HFF-Myc (cell line): ENCODE measurements around the gene PLK2.

ENCODE experiments used
- DNase-seq: peaks from one replicate; pipeline ENCODE4 v3.0.0-alpha.2; 2011; ENCODE audit warnings: low read depth; ENCODE audit errors: extremely low read depth
- H3K4me3 ChIP-seq: replicated peaks from 2 replicates; pipeline ENCODE4 v1.5.1; 2011; ENCODE audit warnings: low read depth, mild to moderate bottlenecking, control low read depth, low read length
- CTCF ChIP-seq: IDR thresholded peaks from 2 replicates; pipeline ENCODE4 v1.5.1; 2012; ENCODE audit warnings: mild to moderate bottlenecking, low read depth, low read length, control low read depth; ENCODE audit errors: missing control alignments

The PLK2 gene

GRCh38 chr5:58457050-58457449 is 2.8 kb downstream of the PLK2 start:
- H3K4me3 ChIP-seq = peak overlapping the region; percentile 72
- no peak for TF ChIP-seq CTCF
- no peak for DNase-seq

- H3K4me3 ChIP-seq = peak overlapping the region; percentile 72
Measured at GRCh38 chr5:58456486-58456885, 3.4 kb downstream of the PLK2 start.

GRCh38 chr5:58456026-58456425 is 3.9 kb downstream of the PLK2 start:
- H3K4me3 ChIP-seq = peak overlapping the region; percentile 72
- DNase-seq = no peak
- no peak for TF ChIP-seq CTCF

More at GRCh38 chr5:58456486-58456885, 3.4 kb downstream of the PLK2 start:
- no peak for DNase-seq
- no peak for TF ChIP-seq CTCF

- DNase-seq = no peak
- TF ChIP-seq CTCF = no peak
- peak overlapping the region; percentile 72 for H3K4me3 ChIP-seq
Measured at GRCh38 chr5:58455480-58455879, 4.4 kb downstream of the PLK2 start.

- peak overlapping the region; percentile 72 for H3K4me3 ChIP-seq
- DNase-seq = no peak
- no peak for TF ChIP-seq CTCF
Measured at GRCh38 chr5:58455066-58455465, 4.8 kb downstream of the PLK2 start.

- H3K4me3 ChIP-seq = 0 out of 2 replicates have a peak overlapping the region, but pooled peaks have one; percentile 72
- DNase-seq = no peak
- no peak for TF ChIP-seq CTCF
Measured at GRCh38 chr5:58454025-58454424, 5.9 kb downstream of the PLK2 start.

GRCh38 chr5:58453306-58453705 is 6.6 kb downstream of the PLK2 start:
- no peak overlapping the region for H3K4me3 ChIP-seq
- DNase-seq = no peak

More at GRCh38 chr5:58453306-58453705, 6.6 kb downstream of the PLK2 start:
- no peak for TF ChIP-seq CTCF
